VCaP (cell line): ENCODE results near the gene SMOC2.

Source experiments
- H3K27ac ChIP-seq: fragments of 450-650 bp; 2 replicates; pipeline ENCODE4 v1.5.1; 2017
- CTCF ChIP-seq: fragments of 450-650 bp; conservative IDR thresholded peaks from 2 replicates; pipeline ENCODE4 v1.5.1; 2017; ENCODE audit warnings: mild to moderate bottlenecking, moderate library complexity

Gene SMOC2

GRCh38 chr6:168415993-168416530, 24.9 kb upstream of the SMOC2 start:
- no peak for TF ChIP-seq CTCF
- H3K27ac ChIP-seq: no peak overlapping the region

GRCh38 chr6:168416531-168416930, 24.5 kb upstream of the SMOC2 start:
- no peak overlapping the region for H3K27ac ChIP-seq
- no peak for TF ChIP-seq CTCF

- TF ChIP-seq CTCF: no peak
- H3K27ac ChIP-seq: peak overlapping the region; percentile 21; the same call in 1 of the 2 replicates
Measured at GRCh38 chr6:168417191-168417590, 23.8 kb upstream of the SMOC2 start.

- peak overlapping the region; percentile 21; the same call in 1 of the 2 replicates for H3K27ac ChIP-seq
- no peak for TF ChIP-seq CTCF
Measured at GRCh38 chr6:168417679-168418557, 23.1 kb upstream of the SMOC2 start.

- no peak overlapping the region for H3K27ac ChIP-seq
- no peak for TF ChIP-seq CTCF
Measured at GRCh38 chr6:168418711-168419121, 22.3 kb upstream of the SMOC2 start.

GRCh38 chr6:168419569-168419968, 21.4 kb upstream of the SMOC2 start:
- no peak for TF ChIP-seq CTCF
- no peak overlapping the region for H3K27ac ChIP-seq

- no peak overlapping the region for H3K27ac ChIP-seq
- no peak for TF ChIP-seq CTCF
Measured at GRCh38 chr6:168420084-168420483, 20.9 kb upstream of the SMOC2 start.
